NB4 (cell line): ENCODE measurements around the gene STK32B.

Experiments used
- DNase-seq: peaks from one replicate; pipeline ENCODE4 v3.0.0; 2010; ENCODE audit warnings: low read depth
- H3K4me3 ChIP-seq: one replicate; pipeline ENCODE4 v1.5.1; 2011; ENCODE audit warnings: mild to moderate bottlenecking, low read depth, low read length, moderate library complexity
- CTCF ChIP-seq: IDR thresholded peaks from one replicate; pipeline ENCODE4 v1.5.1; 2012; ENCODE audit warnings: low read depth, low read length
- MAX ChIP-seq: IDR thresholded peaks from 2 replicates; pipeline ENCODE4 v1.6.1; 2011; ENCODE audit warnings: low read depth, low read length
- MYC ChIP-seq: IDR thresholded peaks from 2 replicates; pipeline ENCODE4 v1.6.1; 2011; ENCODE audit warnings: low read depth, low read length
- POLR2A ChIP-seq: IDR thresholded peaks from 2 replicates; pipeline ENCODE4 v1.6.1; 2011; ENCODE audit warnings: mild to moderate bottlenecking; ENCODE audit not compliant: insufficient read length; ENCODE audit errors: extremely low read depth

The STK32B gene

GRCh38 chr4:5200513-5200912, 149.2 kb downstream of the STK32B start:
- TF ChIP-seq CTCF (no peak), POLR2A (no peak), MYC (no peak), MAX (no peak)
- no peak for DNase-seq
- no peak overlapping the region for H3K4me3 ChIP-seq

- no peak overlapping the region for H3K4me3 ChIP-seq
- no peak for DNase-seq
- TF ChIP-seq POLR2A (no peak), MAX (no peak), MYC (no peak), CTCF (no peak)
Measured at GRCh38 chr4:5203309-5203992, 152.2 kb downstream of the STK32B start.

GRCh38 chr4:5203993-5204310, 152.7 kb downstream of the STK32B start:
- DNase-seq, result no peak
- H3K4me3 ChIP-seq, result no peak overlapping the region
- TF ChIP-seq POLR2A (no peak), CTCF (no peak), MYC (no peak), MAX (no peak)

GRCh38 chr4:5204781-5205180, 153.5 kb downstream of the STK32B start:
- DNase-seq, result no peak
- H3K4me3 ChIP-seq, result no peak overlapping the region
- no peak for TF ChIP-seq CTCF
- TF ChIP-seq POLR2A, result no peak
- TF ChIP-seq MYC, result no peak
- no peak for TF ChIP-seq MAX

- peak; percentile 91 for DNase-seq
- TF ChIP-seq POLR2A (no peak), CTCF (no peak), MAX (no peak), MYC (no peak; the same call in 1 of the 2 replicates)
- H3K4me3 ChIP-seq, result no peak overlapping the region
Measured at GRCh38 chr4:5206016-5206790, 154.9 kb downstream of the STK32B start.
